Mesenchymal stem cell (in vitro differentiated cells and primary cell): ENCODE data around the gene CEP170B.

Experiments used
- DNase-seq: peaks from one replicate; pipeline ENCODE4 v3.0.0-alpha.2; 2013
- H2AFZ ChIP-seq: one replicate; pipeline ENCODE4 v1.6.1; 2013; ENCODE audit warnings: low read depth, mild to moderate bottlenecking, control low read depth, inconsistent platforms, low read length, moderate library complexity
- H2AK5ac ChIP-seq: 2 replicates; pipeline ENCODE4 v1.6.1; 2013; ENCODE audit warnings: low read length, moderate library complexity, mild to moderate bottlenecking, inconsistent platforms; ENCODE audit not compliant: severe bottlenecking
- H2BK120ac ChIP-seq: one replicate; pipeline ENCODE4 v1.6.1; 2013; ENCODE audit warnings: low read depth, mild to moderate bottlenecking, inconsistent platforms, low read length, moderate library complexity
- H2BK12ac ChIP-seq, 2 experiments: one replicate each; pipeline ENCODE4 v1.6.1; 2013; ENCODE audit warnings: inconsistent platforms in 2 of 2, low read length in 2 of 2, mild to moderate bottlenecking in 2 of 2, moderate library complexity in 2 of 2, control low read depth in 1 of 2
- H2BK15ac ChIP-seq: one replicate; pipeline ENCODE4 v1.6.1; 2013; ENCODE audit warnings: mild to moderate bottlenecking, low read depth, inconsistent platforms; ENCODE audit not compliant: poor library complexity, severe bottlenecking
- H2BK5ac ChIP-seq: 2 replicates; pipeline ENCODE4 v1.6.1; 2013; ENCODE audit warnings: low read depth, mild to moderate bottlenecking, low read length, control low read depth, inconsistent platforms; ENCODE audit not compliant: poor library complexity, severe bottlenecking
- H3K14ac ChIP-seq, 2 experiments: one replicate each; pipeline ENCODE4 v1.6.1; 2013; ENCODE audit warnings: inconsistent platforms in 2 of 2, low read length in 2 of 2, control low read depth in 1 of 2, mild to moderate bottlenecking in 1 of 2, moderate library complexity in 1 of 2
- H3K18ac ChIP-seq, 2 experiments: one replicate each; pipeline ENCODE4 v1.6.1; 2013; ENCODE audit warnings: inconsistent platforms in 2 of 2, low read length in 2 of 2, control low read depth in 1 of 2, low read depth in 1 of 2, mild to moderate bottlenecking in 1 of 2
- H3K23ac ChIP-seq, 2 experiments: one replicate each; pipeline ENCODE4 v1.6.1; 2013; ENCODE audit warnings: inconsistent platforms in 2 of 2, low read length in 2 of 2, mild to moderate bottlenecking in 2 of 2, moderate library complexity in 2 of 2, control low read depth in 1 of 2
- H3K27ac ChIP-seq: 2 replicates; pipeline ENCODE4 v1.5.1; 2013; ENCODE audit warnings: mild to moderate bottlenecking, moderate library complexity, low read length, control low read depth, inconsistent platforms; ENCODE audit not compliant: poor library complexity, severe bottlenecking
- H3K27me3 ChIP-seq, 2 experiments: 2 replicates each; pipeline versions ENCODE4 v1.6.1 to v1.7.0; 2013; ENCODE audit warnings: low read length in 2 of 2, mild to moderate bottlenecking in 2 of 2, moderate library complexity in 2 of 2, control low read depth in 1 of 2, inconsistent platforms in 1 of 2; ENCODE audit not compliant: control insufficient read depth in 1 of 2, insufficient read depth in 1 of 2
- H3K36me3 ChIP-seq, 2 experiments: 2 replicates each; pipeline versions ENCODE4 v1.6.1 to v1.7.0; 2013; ENCODE audit warnings: low read length in 2 of 2, control low read depth in 1 of 2, inconsistent platforms in 1 of 2, low read depth in 1 of 2, mild to moderate bottlenecking in 1 of 2; ENCODE audit not compliant: insufficient read depth in 2 of 2, control insufficient read depth in 1 of 2
- H3K4ac ChIP-seq, 2 experiments: one replicate each; pipeline ENCODE4 v1.6.1; 2013; ENCODE audit warnings: inconsistent platforms in 2 of 2, low read length in 2 of 2, mild to moderate bottlenecking in 2 of 2, moderate library complexity in 2 of 2, control low read depth in 1 of 2, low read depth in 1 of 2
- H3K4me1 ChIP-seq: 2 replicates; pipeline ENCODE4 v1.6.1; 2013; ENCODE audit warnings: low read depth, low read length, control low read depth; ENCODE audit not compliant: control insufficient read depth, insufficient read depth
- H3K4me2 ChIP-seq: 2 replicates; pipeline ENCODE4 v1.6.1; 2013; ENCODE audit warnings: low read length, mild to moderate bottlenecking, inconsistent platforms; ENCODE audit not compliant: poor library complexity, severe bottlenecking
- H3K4me3 ChIP-seq, 2 experiments: 2 replicates each; pipeline versions ENCODE4 v1.5.1 to v1.7.0; 2013; ENCODE audit warnings: low read length in 2 of 2, mild to moderate bottlenecking in 2 of 2, control low read depth in 1 of 2, low read depth in 1 of 2; ENCODE audit not compliant: insufficient read depth in 1 of 2
- H3K79me1 ChIP-seq: replicated peaks from 2 replicates; pipeline ENCODE4 v1.6.1; 2013; ENCODE audit warnings: mild to moderate bottlenecking, control low read depth, low read length, inconsistent platforms; ENCODE audit not compliant: poor library complexity, severe bottlenecking
- H3K9ac ChIP-seq: 2 replicates; pipeline ENCODE4 v1.7.0; 2013; ENCODE audit warnings: mild to moderate bottlenecking, low read length, moderate library complexity
- H3K9me3 ChIP-seq: 2 replicates; pipeline ENCODE4 v1.7.0; 2013; ENCODE audit warnings: mild to moderate bottlenecking, low read length; ENCODE audit not compliant: control insufficient read depth
- H4K8ac ChIP-seq: one replicate; pipeline ENCODE4 v1.6.1; 2013; ENCODE audit warnings: inconsistent platforms, mild to moderate bottlenecking, low read length, moderate library complexity
- H4K91ac ChIP-seq: one replicate; pipeline ENCODE4 v1.6.1; 2013; ENCODE audit warnings: mild to moderate bottlenecking, low read length, inconsistent platforms
- WGBS: methylation state at CpG from one replicate; pipeline ENCODE4 v1.1.7; 2013; ENCODE audit warnings: mixed read lengths; 5-methylcytosine and 5-hydroxymethylcytosine counted together

CEP170B gene

GRCh38 chr14:104897330-104898194 lies 32.5 kb downstream of the CEP170B start:
- H3K9me3 ChIP-seq: no peaks in the 10 kb centered on the region
- no peak overlapping the region for H2AFZ ChIP-seq
- no peak overlapping the region for H3K27ac ChIP-seq
- H3K4ac ChIP-seq: no peak overlapping the region
- H3K4me1 ChIP-seq: peaks cover 9% of the 10 kb centered on the region
- H2BK12ac ChIP-seq: peak overlapping the region in 1 of 2 experiments; percentile 4
- no peak overlapping the region for H3K14ac ChIP-seq
- H3K27me3 ChIP-seq: no peaks in the 10 kb centered on the region
- H2BK5ac ChIP-seq: no peak overlapping the region
- H4K8ac ChIP-seq: no peak overlapping the region
- no peak overlapping the region for H4K91ac ChIP-seq
- H3K9ac ChIP-seq: no peak overlapping the region
- no peak overlapping the region for H2BK120ac ChIP-seq
- no peak overlapping the region for H3K23ac ChIP-seq
- peaks cover 17 to 48% of the 10 kb centered on the region in 2 experiments for H3K36me3 ChIP-seq
- no peak overlapping the region for H2BK15ac ChIP-seq
- no peak overlapping the region for H3K18ac ChIP-seq
- H3K4me2 ChIP-seq: no peak overlapping the region
- 93% methylated on average over 37 of the region's 37 CpGs for WGBS
- no peaks in the 10 kb centered on the region for H3K79me1 ChIP-seq
- H2AK5ac ChIP-seq: no peak overlapping the region
- no peak overlapping the region for H3K4me3 ChIP-seq
- no peak for DNase-seq

GRCh38 chr14:104898195-104898558 lies 33.1 kb downstream of the CEP170B start:
- Histone ChIP-seq H2BK120ac (no peak overlapping the region), H4K91ac (no peak overlapping the region), H2BK12ac (no peak overlapping the region), H3K27ac (no peak overlapping the region), H2BK15ac (no peak overlapping the region), H3K79me1 (no peaks in the 10 kb centered on the region), H3K9ac (peak overlapping the region; percentile 74), H3K4ac (no peak overlapping the region), H3K4me2 (no peak overlapping the region), H3K18ac (no peak overlapping the region), H3K9me3 (peaks cover 1% of the 10 kb centered on the region), H2AFZ (no peak overlapping the region), H2BK5ac (no peak overlapping the region), H3K14ac (no peak overlapping the region), H3K23ac (no peak overlapping the region), H3K36me3 (peaks cover 17 to 42% of the 10 kb centered on the region in 2 experiments), H2AK5ac (no peak overlapping the region), H3K27me3 (no peaks in the 10 kb centered on the region), H3K4me3 (no peak overlapping the region), H3K4me1 (peaks cover 7% of the 10 kb centered on the region), H4K8ac (no peak overlapping the region)
- WGBS: 98% methylated on average over 7 of the region's 7 CpGs
- DNase-seq: no peak

GRCh38 chr14:104898870-104899510 lies 33.9 kb downstream of the CEP170B start:
- Histone ChIP-seq H4K91ac (no peak overlapping the region), H2AK5ac (no peak overlapping the region), H3K27me3 (peaks cover 0 to 1% of the 10 kb centered on the region in 2 experiments), H3K27ac (no peak overlapping the region), H2BK120ac (no peak overlapping the region), H2AFZ (no peak overlapping the region), H3K23ac (no peak overlapping the region), H3K79me1 (no peaks in the 10 kb centered on the region), H3K4me3 (peak overlapping the region in 1 of 2 experiments; percentile 32), H3K36me3 (peaks cover 13 to 34% of the 10 kb centered on the region in 2 experiments), H3K9ac (peak overlapping the region; percentile 74), H3K4me1 (peaks cover 7% of the 10 kb centered on the region), H3K4ac (no peak overlapping the region), H2BK12ac (no peak overlapping the region), H3K18ac (no peak overlapping the region), H4K8ac (no peak overlapping the region), H3K14ac (no peak overlapping the region), H3K4me2 (no peak overlapping the region), H2BK5ac (no peak overlapping the region), H2BK15ac (no peak overlapping the region), H3K9me3 (peaks cover 9% of the 10 kb centered on the region)
- no peak for DNase-seq
- 86% methylated on average over 23 of the region's 24 CpGs for WGBS

GRCh38 chr14:104899781-104900180 lies 34.7 kb downstream of the CEP170B start:
- Histone ChIP-seq H3K9ac (no peak overlapping the region), H3K14ac (no peak overlapping the region), H3K27ac (no peak overlapping the region), H3K4me1 (peaks cover 7% of the 10 kb centered on the region), H2BK120ac (no peak overlapping the region), H3K9me3 (peaks cover 17% of the 10 kb centered on the region), H3K79me1 (no peaks in the 10 kb centered on the region), H2BK15ac (no peak overlapping the region), H3K4me3 (no peak overlapping the region), H3K36me3 (peaks cover 7 to 26% of the 10 kb centered on the region in 2 experiments), H2BK12ac (no peak overlapping the region), H3K4me2 (no peak overlapping the region), H2BK5ac (no peak overlapping the region), H2AK5ac (no peak overlapping the region), H4K8ac (no peak overlapping the region), H3K18ac (no peak overlapping the region), H4K91ac (no peak overlapping the region), H2AFZ (no peak overlapping the region), H3K27me3 (peaks cover 5 to 9% of the 10 kb centered on the region in 2 experiments), H3K4ac (no peak overlapping the region), H3K23ac (no peak overlapping the region)
- no peak for DNase-seq
- WGBS: 36% methylated on average over 2 of the region's 2 CpGs
